Activated CD4-positive, alpha-beta memory T cell treated with anti-CD3 and anti-CD28 coated beads, Interleukin-2, amount 10 ng/mL, durations not matched to agents 7 days and 5 days (primary cell): ENCODE results near the gene GAL3ST2. TPM values are rescaled to one million over a fixed set of nuclear protein-coding genes. Genes with fewer than 3 reads are reported as not detected.
"Not testable (repeated sequence)": the region's sequence is repeated elsewhere in the genome, so short reads cannot be mapped to it uniquely, and the experiment has no call there.

ENCODE experiments used
- CTCF ChIA-PET: fragments of 350-600 bp; sonication (Branson Sonifier 250); formaldehyde crosslinking; loops from one replicate; lab custom pipeline; 2021; ENCODE audit warnings: antibody characterized with exemption, inconsistent platforms; lab: Charles Lee
- POLR2A ChIA-PET: fragments of 350-600 bp; sonication (Branson Sonifier 250); formaldehyde crosslinking; loops from one replicate; lab custom pipeline; 2021; ENCODE audit warnings: antibody characterized with exemption; lab: Charles Lee
- DNase-seq: peaks from one replicate; pipeline ENCODE4 v3.0.0-alpha.2; 2020
- H3K27ac Mint-ChIP-seq: one replicate; pipeline ENCODE4 v1.8.0; 2021; ENCODE audit warnings: mild to moderate bottlenecking, mixed read lengths
- H3K27me3 Mint-ChIP-seq: one replicate; pipeline ENCODE4 v1.8.0; 2021; ENCODE audit warnings: mixed read lengths
- H3K36me3 Mint-ChIP-seq: one replicate; pipeline ENCODE4 v1.8.0; 2021; ENCODE audit warnings: low read depth, mixed read lengths
- H3K4me1 Mint-ChIP-seq: one replicate; pipeline ENCODE4 v1.8.0; 2021; ENCODE audit warnings: mixed read lengths
- H3K4me3 Mint-ChIP-seq: one replicate; pipeline ENCODE4 v1.8.0; 2021; ENCODE audit warnings: mild to moderate bottlenecking, mixed read lengths
- H3K9me3 Mint-ChIP-seq: one replicate; pipeline ENCODE4 v1.8.0; 2021; ENCODE audit warnings: mixed read lengths
- total RNA-seq, 2 experiments: library from RNA; stranded (reverse); gene quantifications; one replicate each; pipeline ENCODE4 v1.2.3, GENCODE V29; 2021

Gene GAL3ST2
- total RNA-seq, 2 experiments from 2014 or later, result 0.23 to 0.58 TPM

- Mint-ChIP-seq H3K27me3 (no peaks in the 10 kb centered on the region), H3K36me3 (peaks cover 29% of the 10 kb centered on the region), H3K9me3 (no peaks in the 10 kb centered on the region), H3K4me3 (no peak overlapping the region), H3K27ac (no peak overlapping the region), H3K4me1 (no peaks in the 10 kb centered on the region)
- POLR2A ChIA-PET, result no interaction called here
- DNase-seq, result no peak
- CTCF ChIA-PET, result no interaction called here
These were observed 26.4 kb upstream of the GAL3ST2 start for GRCh38 chr2:241750076-241750840.

- DNase-seq, result no peak
- no peaks in the 10 kb centered on the region for H3K27me3 Mint-ChIP-seq
- peaks cover 20% of the 10 kb centered on the region for H3K36me3 Mint-ChIP-seq
- ChIA-PET POLR2A (no interaction called here), CTCF (no interaction called here)
- no peak overlapping the region for H3K27ac Mint-ChIP-seq
- H3K4me3 Mint-ChIP-seq, result no peak overlapping the region
- H3K4me1 Mint-ChIP-seq, result no peaks in the 10 kb centered on the region
- no peaks in the 10 kb centered on the region for H3K9me3 Mint-ChIP-seq
These were observed 25.5 kb upstream of the GAL3ST2 start for GRCh38 chr2:241751152-241751551.

- DNase-seq, result no peak
- no peaks in the 10 kb centered on the region for H3K27me3 Mint-ChIP-seq
- no peak overlapping the region for H3K4me3 Mint-ChIP-seq
- H3K9me3 Mint-ChIP-seq, result no peaks in the 10 kb centered on the region
- peaks cover 19% of the 10 kb centered on the region for H3K36me3 Mint-ChIP-seq
- H3K4me1 Mint-ChIP-seq, result no peaks in the 10 kb centered on the region
- CTCF ChIA-PET, result no interaction called here
- no peak overlapping the region for H3K27ac Mint-ChIP-seq
- POLR2A ChIA-PET, result no interaction called here
These were observed 24.8 kb upstream of the GAL3ST2 start for GRCh38 chr2:241751776-241752175.

- no peak for DNase-seq
- no peak overlapping the region for H3K4me3 Mint-ChIP-seq
- peaks cover 2% of the 10 kb centered on the region for H3K4me1 Mint-ChIP-seq
- no peaks in the 10 kb centered on the region for H3K27me3 Mint-ChIP-seq
- H3K9me3 Mint-ChIP-seq, result no peaks in the 10 kb centered on the region
- ChIA-PET POLR2A (no interaction called here), CTCF (no interaction called here)
- H3K36me3 Mint-ChIP-seq, result peaks cover 15% of the 10 kb centered on the region
- no peak overlapping the region for H3K27ac Mint-ChIP-seq
These were observed 24.4 kb upstream of the GAL3ST2 start for GRCh38 chr2:241752253-241752652.

GRCh38 chr2:241752689-241753276, 23.8 kb upstream of the GAL3ST2 start:
- Mint-ChIP-seq H3K4me1 (peaks cover 2% of the 10 kb centered on the region), H3K27ac (no peak overlapping the region), H3K27me3 (no peaks in the 10 kb centered on the region), H3K4me3 (no peak overlapping the region), H3K9me3 (no peaks in the 10 kb centered on the region), H3K36me3 (peaks cover 14% of the 10 kb centered on the region)
- DNase-seq, result no peak
- CTCF ChIA-PET, result no interaction called here
- POLR2A ChIA-PET, result no interaction called here

GRCh38 chr2:241753493-241753892, 23.1 kb upstream of the GAL3ST2 start:
- ChIA-PET CTCF (no interaction called here), POLR2A (no interaction called here)
- peaks cover 7% of the 10 kb centered on the region for H3K4me1 Mint-ChIP-seq
- H3K36me3 Mint-ChIP-seq, result peaks cover 17% of the 10 kb centered on the region
- no peak overlapping the region for H3K27ac Mint-ChIP-seq
- DNase-seq, result no peak
- no peaks in the 10 kb centered on the region for H3K27me3 Mint-ChIP-seq
- no peak overlapping the region for H3K4me3 Mint-ChIP-seq
- H3K9me3 Mint-ChIP-seq, result no peaks in the 10 kb centered on the region

- H3K9me3 Mint-ChIP-seq, result no peaks in the 10 kb centered on the region
- peaks cover 11% of the 10 kb centered on the region for H3K4me1 Mint-ChIP-seq
- no peak overlapping the region for H3K4me3 Mint-ChIP-seq
- H3K36me3 Mint-ChIP-seq, result peaks cover 14% of the 10 kb centered on the region
- ChIA-PET CTCF (no interaction called here), POLR2A (interaction anchor here (1.4 kb wide), 1 partner anchor 10 kb away, joined by 3 read pairs; no protein-coding TSS in a partner anchor)
- H3K27me3 Mint-ChIP-seq, result no peaks in the 10 kb centered on the region
- H3K27ac Mint-ChIP-seq, result no peak overlapping the region
- no peak for DNase-seq
These were observed 22.6 kb upstream of the GAL3ST2 start for GRCh38 chr2:241754042-241754441.

GRCh38 chr2:241755166-241755565, 21.5 kb upstream of the GAL3ST2 start:
- H3K36me3 Mint-ChIP-seq, result peaks cover 15% of the 10 kb centered on the region
- no peak overlapping the region for H3K27ac Mint-ChIP-seq
- ChIA-PET POLR2A (interaction anchor here (1.4 kb wide), 1 partner anchor 12 kb away, joined by 3 read pairs; no protein-coding TSS in a partner anchor), CTCF (no interaction called here)
- no peaks in the 10 kb centered on the region for H3K27me3 Mint-ChIP-seq
- DNase-seq, result no peak
- peaks cover 2% of the 10 kb centered on the region for H3K9me3 Mint-ChIP-seq
- H3K4me3 Mint-ChIP-seq, result no peak overlapping the region
- peaks cover 19% of the 10 kb centered on the region for H3K4me1 Mint-ChIP-seq

- POLR2A ChIA-PET, result no interaction called here
- no peaks in the 10 kb centered on the region for H3K27me3 Mint-ChIP-seq
- peaks cover 4% of the 10 kb centered on the region for H3K9me3 Mint-ChIP-seq
- H3K27ac Mint-ChIP-seq, result no peak overlapping the region
- peaks cover 17% of the 10 kb centered on the region for H3K36me3 Mint-ChIP-seq
- CTCF ChIA-PET, result interaction anchor here (0.6 kb wide), 1 partner anchor 24 kb away, joined by 4 read pairs; no protein-coding TSS in a partner anchor
- peaks cover 20% of the 10 kb centered on the region for H3K4me1 Mint-ChIP-seq
- H3K4me3 Mint-ChIP-seq, result no peak overlapping the region
- DNase-seq, result no peak
These were observed 20.8 kb upstream of the GAL3ST2 start for GRCh38 chr2:241755777-241756176.

- peak overlapping the region; percentile 1 for H3K4me3 Mint-ChIP-seq
- H3K36me3 Mint-ChIP-seq, result peaks cover 22% of the 10 kb centered on the region
- peaks cover 52% of the 10 kb centered on the region for H3K4me1 Mint-ChIP-seq
- POLR2A ChIA-PET, result interaction anchor here (2.4 to 2.5 kb wide), 2 partner anchors 19 to 24 kb away, joined by 9 read pairs; partner anchors contain the start of gene D2HGDH
- H3K27me3 Mint-ChIP-seq, result no peaks in the 10 kb centered on the region
- H3K27ac Mint-ChIP-seq, result peak overlapping the region; percentile 70
- peaks cover 4% of the 10 kb centered on the region for H3K9me3 Mint-ChIP-seq
- DNase-seq, result no peak
- CTCF ChIA-PET, result interaction anchor here (0.7 to 1.0 kb wide), 3 partner anchors 12 to 149 kb away, joined by 3 read pairs; no protein-coding TSS in a partner anchor
These were observed 17.4 kb upstream of the GAL3ST2 start for GRCh38 chr2:241759067-241759807.

- CTCF ChIA-PET, H3K27me3 Mint-ChIP-seq, DNase-seq, H3K9me3 Mint-ChIP-seq: not testable (repeated sequence)
- Mint-ChIP-seq H3K27ac (peak overlapping the region; percentile 70), H3K36me3 (peaks cover 21% of the 10 kb centered on the region), H3K4me3 (peak overlapping the region; percentile 1), H3K4me1 (peaks cover 57% of the 10 kb centered on the region)
- POLR2A ChIA-PET, result interaction anchor here (2.4 kb wide), 1 partner anchor 25 kb away, joined by 9 read pairs; the partner anchor contains the start of gene D2HGDH
These were observed 16.7 kb upstream of the GAL3ST2 start for GRCh38 chr2:241759893-241760292.

GRCh38 chr2:241760301-241760771, 16.3 kb upstream of the GAL3ST2 start:
- Mint-ChIP-seq H3K9me3 (peaks cover 4% of the 10 kb centered on the region), H3K36me3 (peaks cover 21% of the 10 kb centered on the region), H3K27me3 (no peaks in the 10 kb centered on the region), H3K4me3 (no peak overlapping the region), H3K4me1 (peaks cover 57% of the 10 kb centered on the region), H3K27ac (peak overlapping the region; percentile 27)
- ChIA-PET CTCF (no interaction called here), POLR2A (no interaction called here)
- no peak for DNase-seq
